ENCODE data around the gene CHST11.

GRCh38 chr12:104488374-104488773 lies 31.6 kb downstream of the CHST11 start:
- TF ChIP-seq ETV5 (CRISPR knock-in tag; IDR thresholded peaks at IDR 0.05; ENCODE audit: low read depth) (no peak), CTCF (IDR thresholded peaks at IDR 0.05 in 2 of 3, conservative IDR thresholded peaks at IDR 0.05 in 1 of 3; ENCODE audit: insufficient read depth in 2 of 3, low read depth in 1 of 3, low read length in 3 of 3) (no peak), ZFP91 (CRISPR knock-in tag; IDR thresholded peaks at IDR 0.05) (no peak), NCOA2 (IDR thresholded peaks at IDR 0.05; ENCODE audit: partially characterized antibody in 2 of 2) (no peak), RAD21 (CRISPR knock-in tag; conservative IDR thresholded peaks at IDR 0.05 in 1 of 2, IDR thresholded peaks at IDR 0.05 in 1 of 2) (no peak), ZNF398 (CRISPR knock-in tag; IDR thresholded peaks at IDR 0.05) (no peak), EP300 (IDR thresholded peaks at IDR 0.05; ENCODE audit: low read length) (no peak), FOSL1 (tag; conservative IDR thresholded peaks at IDR 0.05) (no peak), ZBTB5 (IDR thresholded peaks at IDR 0.05) (no peak), TCF7 (IDR thresholded peaks at IDR 0.05; ENCODE audit: borderline replicate concordance) (no peak), REST (IDR thresholded peaks at IDR 0.05; ENCODE audit: borderline replicate concordance) (no peak), REST (CRISPR knock-in tag; IDR thresholded peaks at IDR 0.05; ENCODE audit: low read depth) (no peak), ETS1 (conservative IDR thresholded peaks at IDR 0.05; ENCODE audit: control insufficient read depth, low read depth, low read length) (no peak), KAT2B (IDR thresholded peaks at IDR 0.05; ENCODE audit: low read depth, low read length) (no peak)
